GM12874 (cell line): ENCODE data around the gene ELAPOR2.

Experiments used
- TF ChIP-seq, protein P1 (sequence below): IDR thresholded peaks from 2 replicates; pipeline ENCODE4 v1.5.1; 2011; ENCODE audit warnings: low read depth, mild to moderate bottlenecking, control low read depth, low read length, moderate library complexity; ENCODE audit not compliant: insufficient read depth

Gene ELAPOR2

DNA sequence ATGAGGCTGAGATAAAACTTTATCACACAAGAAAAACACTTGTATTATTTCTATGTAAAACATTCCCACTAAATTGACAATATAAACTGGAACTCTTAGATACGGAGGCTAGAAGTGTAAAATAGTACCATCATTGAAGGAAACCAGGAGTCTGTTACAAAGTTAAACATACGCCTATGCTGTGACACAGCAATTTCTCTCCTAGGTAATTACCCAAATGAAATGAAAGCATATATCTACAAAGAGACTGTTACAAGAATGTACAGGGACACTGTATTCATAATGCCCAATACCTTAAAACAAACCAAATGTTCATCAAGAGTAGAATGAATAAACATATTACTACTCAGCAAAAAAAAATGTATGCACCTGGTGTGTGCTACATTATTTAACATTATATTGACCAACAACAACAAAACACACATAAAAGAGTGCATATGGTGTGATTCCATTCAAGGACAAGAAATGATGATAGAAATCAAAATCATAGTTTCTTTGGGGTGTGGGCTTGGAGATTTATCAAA is 33.2 kb upstream of the ELAPOR2 start:
- TF ChIP-seq, protein P1, sequence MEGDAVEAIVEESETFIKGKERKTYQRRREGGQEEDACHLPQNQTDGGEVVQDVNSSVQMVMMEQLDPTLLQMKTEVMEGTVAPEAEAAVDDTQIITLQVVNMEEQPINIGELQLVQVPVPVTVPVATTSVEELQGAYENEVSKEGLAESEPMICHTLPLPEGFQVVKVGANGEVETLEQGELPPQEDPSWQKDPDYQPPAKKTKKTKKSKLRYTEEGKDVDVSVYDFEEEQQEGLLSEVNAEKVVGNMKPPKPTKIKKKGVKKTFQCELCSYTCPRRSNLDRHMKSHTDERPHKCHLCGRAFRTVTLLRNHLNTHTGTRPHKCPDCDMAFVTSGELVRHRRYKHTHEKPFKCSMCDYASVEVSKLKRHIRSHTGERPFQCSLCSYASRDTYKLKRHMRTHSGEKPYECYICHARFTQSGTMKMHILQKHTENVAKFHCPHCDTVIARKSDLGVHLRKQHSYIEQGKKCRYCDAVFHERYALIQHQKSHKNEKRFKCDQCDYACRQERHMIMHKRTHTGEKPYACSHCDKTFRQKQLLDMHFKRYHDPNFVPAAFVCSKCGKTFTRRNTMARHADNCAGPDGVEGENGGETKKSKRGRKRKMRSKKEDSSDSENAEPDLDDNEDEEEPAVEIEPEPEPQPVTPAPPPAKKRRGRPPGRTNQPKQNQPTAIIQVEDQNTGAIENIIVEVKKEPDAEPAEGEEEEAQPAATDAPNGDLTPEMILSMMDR: no peak

GRCh38 chr7:87091487-87092066 is 32.1 kb upstream of the ELAPOR2 start:
- TF ChIP-seq, protein P1: no peak

GRCh38 chr7:87083865-87084519 is 24.5 kb upstream of the ELAPOR2 start:
- TF ChIP-seq, protein P1: no peak

GRCh38 chr7:87082675-87083074 is 23.2 kb upstream of the ELAPOR2 start:
- TF ChIP-seq, protein P1: no peak

- TF ChIP-seq, protein P1: no peak
Observed at GRCh38 chr7:87075671-87076404, 16.4 kb upstream of the ELAPOR2 start.

DNA sequence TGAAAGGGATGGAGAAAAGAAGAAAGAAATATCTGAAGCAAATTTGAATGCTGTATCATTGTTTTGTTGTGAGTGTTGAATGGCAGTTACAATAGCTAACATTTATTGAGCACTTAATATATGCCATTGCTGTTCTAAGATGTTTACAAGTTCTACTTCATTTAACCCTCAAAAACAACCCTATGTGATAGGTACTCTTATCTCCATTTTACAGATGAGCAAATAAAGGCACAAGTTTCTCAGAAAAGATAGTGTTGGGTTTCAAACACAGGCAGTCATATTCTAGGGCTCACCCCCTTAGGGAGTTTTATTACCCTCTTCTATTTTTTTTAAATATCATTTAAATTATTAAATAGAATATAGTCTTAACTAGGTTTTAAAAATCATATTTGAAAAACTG is 8.3 kb upstream of the ELAPOR2 start:
- TF ChIP-seq, protein P1: no peak

DNA sequence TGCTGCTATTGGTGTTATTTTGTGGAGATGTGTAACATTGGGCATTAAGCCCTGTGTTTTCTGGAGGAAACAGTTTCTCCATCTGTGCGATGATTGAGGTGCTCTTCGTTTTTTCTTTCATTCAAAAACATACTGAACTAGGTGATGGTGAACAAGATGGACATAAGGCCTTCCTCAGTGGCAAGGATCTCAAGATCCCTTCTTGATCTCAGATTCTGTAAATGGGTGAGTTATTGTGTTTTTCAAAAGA is 759 bp upstream of the ELAPOR2 start:
- TF ChIP-seq, protein P1: no peak
